Kidney (tissue), 14 donors: ENCODE results near the gene RNF5. TPM values are rescaled to one million over a fixed set of nuclear protein-coding genes. Genes with fewer than 3 reads are reported as not detected.

Source experiments
- DNase-seq, 5 donors: peaks; one replicate each; pipeline ENCODE4 v3.0.0-alpha.2; 2013 to 2020
- FAIRE-seq: peaks from 2 replicates; lab custom pipeline; 2012; peaks lifted over from hg19 to GRCh38; lab: Jason Lieb, UNC
- H3K27ac ChIP-seq, 2 donors: one replicate each; pipeline ENCODE4 v1.7.0; 2013; ENCODE audit warnings: low read depth in 2 of 2, low read length in 2 of 2, inconsistent platforms in 1 of 2
- H3K27me3 ChIP-seq: one replicate; pipeline ENCODE4 v1.7.1; 2013; ENCODE audit warnings: low read length, inconsistent platforms; ENCODE audit not compliant: control insufficient read depth, insufficient read depth
- H3K36me3 ChIP-seq, 3 donors: one replicate each; pipeline versions ENCODE4 v1.7.0 to v1.7.1; 2013; ENCODE audit warnings: low read length in 3 of 3, control low read depth in 1 of 3, inconsistent platforms in 1 of 3; ENCODE audit not compliant: insufficient read depth in 3 of 3, control insufficient read depth in 2 of 3
- H3K4me1 ChIP-seq, 3 donors: one replicate each; pipeline versions ENCODE4 v1.7.0 to v1.7.1; 2013; ENCODE audit warnings: low read length in 3 of 3, inconsistent platforms in 1 of 3, low read depth in 1 of 3; ENCODE audit not compliant: control insufficient read depth in 2 of 3, insufficient read depth in 2 of 3
- H3K4me3 ChIP-seq, 3 donors: one replicate each; pipeline versions ENCODE4 v1.7.0 to v1.8.1; 2013; ENCODE audit warnings: low read length in 3 of 3, control low read depth in 1 of 3, inconsistent platforms in 1 of 3
- H3K9ac ChIP-seq, 3 donors: one replicate each; pipeline versions ENCODE4 v1.7.0 to v1.7.1; 2013; ENCODE audit warnings: low read length in 3 of 3, control low read depth in 1 of 3, inconsistent platforms in 1 of 3
- H3K9me3 ChIP-seq, 3 donors: one replicate each; pipeline versions ENCODE4 v1.7.0 to v1.7.1; 2013; ENCODE audit warnings: low read length in 3 of 3, control low read depth in 1 of 3, inconsistent platforms in 1 of 3; ENCODE audit not compliant: control insufficient read depth in 2 of 3, insufficient read depth in 1 of 3
- CTCF ChIP-seq: IDR thresholded peaks from 3 replicates; pipeline ENCODE4 v1.5.1; 2012; ENCODE audit warnings: mild to moderate bottlenecking, moderate library complexity, borderline replicate concordance; ENCODE audit not compliant: insufficient read depth; ENCODE audit errors: extremely low read depth
- intact Hi-C: fragments of 100-400 bp; cut with DNase I; formaldehyde crosslinking; loops from one replicate; pipeline ENCODE4 v1.11.1; 2022
- polyA plus RNA-seq: library from polyadenylated mRNA; stranded (reverse); fragments of 350-450 nt; fragmentation: Illumina TruSeq; extraction: RNeasy Lipid Tissue Mini Kit (QIAGEN cat#74804); gene quantifications from one replicate; pipeline ENCODE4 v1.2.3, GENCODE V29; 2014; ENCODE audit warnings: low read depth, low replicate concordance; ENCODE audit not compliant: insufficient read depth
- total RNA-seq: library from RNA; stranded (reverse); fragmentation: NEBNext Ultra II Directional; extraction: Animal tissue kit (Norgen Biotek cat#: 25700); gene quantifications from one replicate; pipeline ENCODE4 v1.2.1, GENCODE V29; 2021
- donor health status: control.
- donor health status: control.
- donor health status: control.
- donor health status: control.
- donor health status: control.
- donor health status: DM: yes; HTN: yes; CAD: no.
- donor health status: Normal renal cell carcinoma (clear cell type).

Gene RNF5
- total and polyA plus RNA-seq, 2 donors from 2014 or later, result 74.1 to 208 TPM

DNA sequence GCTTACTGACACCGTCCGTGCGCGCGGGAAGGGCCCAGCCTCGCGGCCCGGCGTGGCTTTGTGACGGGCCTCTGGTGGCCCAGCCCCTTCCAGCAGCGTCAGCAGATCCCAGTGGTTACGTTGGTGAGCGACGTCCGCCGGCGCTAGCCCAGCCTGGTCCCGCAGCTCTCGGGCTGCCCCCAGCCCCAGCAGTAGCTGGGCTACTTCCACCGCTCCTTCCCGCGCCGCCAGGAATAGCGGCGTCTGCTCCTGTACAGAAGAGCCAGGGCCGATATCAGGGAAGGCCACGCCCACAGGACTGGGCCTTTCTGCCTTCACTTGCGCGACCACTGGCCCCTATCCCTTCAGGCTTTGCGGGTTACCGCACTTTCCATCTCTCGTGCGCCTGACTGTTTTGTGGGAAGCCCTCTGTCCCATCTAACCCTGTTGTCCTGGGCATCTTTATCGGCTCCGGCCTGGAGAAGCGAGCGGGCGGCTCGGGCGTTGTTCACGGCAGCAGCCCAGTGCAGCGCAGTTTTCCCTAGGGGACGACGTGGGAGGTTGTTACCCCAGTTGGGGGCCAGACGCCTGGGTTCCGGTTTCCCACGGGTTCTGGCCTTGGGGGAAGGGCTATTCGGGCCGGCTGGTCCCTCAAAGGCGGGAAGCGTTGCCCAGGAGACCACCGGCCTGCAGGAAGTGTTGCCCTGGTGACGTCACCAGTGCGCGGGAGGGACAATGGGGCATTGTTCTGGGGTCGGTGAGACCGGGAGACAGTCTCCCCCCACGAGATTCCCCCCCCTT, 17.9 kb downstream of the RNF5 start:
- peak overlapping the region; percentile 100 for H3K27ac ChIP-seq
- H3K9me3 ChIP-seq, result no peaks in the 10 kb centered on the region
- no peak for FAIRE-seq
- H3K4me3 ChIP-seq, result peak overlapping the region; percentile 76 to 97 (median 95)
- H3K9ac ChIP-seq, result peak overlapping the region; percentile 67 to 100 (median 100)
- intact Hi-C loops, result no loop called here
- H3K27me3 ChIP-seq, result no peaks in the 10 kb centered on the region
- peaks cover 0 to 22% (median 16%) of the 10 kb centered on the region in 3 donors for H3K4me1 ChIP-seq
- DNase-seq, result peak; percentile 95 to 98 (median 97)
- no peaks in the 10 kb centered on the region for H3K36me3 ChIP-seq
- TF ChIP-seq CTCF, result no peak

GRCh38 chr6:32196682-32197616, 18.7 kb downstream of the RNF5 start:
- peak overlapping the region; percentile 76 to 97 (median 95) for H3K4me3 ChIP-seq
- H3K36me3 ChIP-seq, result no peaks in the 10 kb centered on the region
- peak overlapping the region; percentile 100 for H3K27ac ChIP-seq
- H3K27me3 ChIP-seq, result no peaks in the 10 kb centered on the region
- DNase-seq (peak; percentile 32 to 87 (median 52)), FAIRE-seq (no peak)
- no peaks in the 10 kb centered on the region for H3K9me3 ChIP-seq
- intact Hi-C loops, result no loop called here
- TF ChIP-seq CTCF, result no peak
- H3K4me1 ChIP-seq, result peaks cover 0 to 16% (median 16%) of the 10 kb centered on the region in 3 donors
- H3K9ac ChIP-seq, result peak overlapping the region; percentile 37 to 100 (median 43)

- Histone ChIP-seq H3K9me3 (no peaks in the 10 kb centered on the region), H3K9ac (no peak overlapping the region), H3K4me3 (no peak overlapping the region), H3K36me3 (no peaks in the 10 kb centered on the region), H3K27me3 (no peaks in the 10 kb centered on the region), H3K4me1 (peaks cover 0 to 16% (median 14%) of the 10 kb centered on the region in 3 donors), H3K27ac (no peak overlapping the region)
- no peak for TF ChIP-seq CTCF
- intact Hi-C loops, result no loop called here
- FAIRE-seq (no peak), DNase-seq (peak in 1 of 5 donors; percentile 69)
These were observed 20.1 kb downstream of the RNF5 start for GRCh38 chr6:32198345-32198696.
